ENCODE measurements around the gene FKBP14.

DNA sequence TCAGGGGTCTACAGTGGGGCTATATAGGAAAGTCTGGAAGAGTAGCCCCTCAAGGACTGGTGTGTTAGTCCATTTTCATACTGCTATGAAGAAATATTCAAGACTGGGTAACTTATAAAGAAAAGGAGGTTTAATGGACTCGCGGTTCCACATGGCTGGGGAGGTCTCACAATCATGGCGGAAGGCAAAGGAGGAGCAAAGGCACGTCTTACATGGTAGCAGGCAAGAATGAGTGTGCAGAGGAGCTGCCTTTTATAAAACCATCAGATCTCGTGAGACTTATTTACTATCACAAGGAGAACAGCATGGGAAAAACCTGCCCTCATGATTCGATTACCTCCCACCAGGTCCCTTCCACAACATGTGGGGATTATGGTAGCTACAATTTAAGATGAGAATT lies 3.0 kb downstream of the FKBP14 start:
- TF ChIP-seq, protein P1, sequence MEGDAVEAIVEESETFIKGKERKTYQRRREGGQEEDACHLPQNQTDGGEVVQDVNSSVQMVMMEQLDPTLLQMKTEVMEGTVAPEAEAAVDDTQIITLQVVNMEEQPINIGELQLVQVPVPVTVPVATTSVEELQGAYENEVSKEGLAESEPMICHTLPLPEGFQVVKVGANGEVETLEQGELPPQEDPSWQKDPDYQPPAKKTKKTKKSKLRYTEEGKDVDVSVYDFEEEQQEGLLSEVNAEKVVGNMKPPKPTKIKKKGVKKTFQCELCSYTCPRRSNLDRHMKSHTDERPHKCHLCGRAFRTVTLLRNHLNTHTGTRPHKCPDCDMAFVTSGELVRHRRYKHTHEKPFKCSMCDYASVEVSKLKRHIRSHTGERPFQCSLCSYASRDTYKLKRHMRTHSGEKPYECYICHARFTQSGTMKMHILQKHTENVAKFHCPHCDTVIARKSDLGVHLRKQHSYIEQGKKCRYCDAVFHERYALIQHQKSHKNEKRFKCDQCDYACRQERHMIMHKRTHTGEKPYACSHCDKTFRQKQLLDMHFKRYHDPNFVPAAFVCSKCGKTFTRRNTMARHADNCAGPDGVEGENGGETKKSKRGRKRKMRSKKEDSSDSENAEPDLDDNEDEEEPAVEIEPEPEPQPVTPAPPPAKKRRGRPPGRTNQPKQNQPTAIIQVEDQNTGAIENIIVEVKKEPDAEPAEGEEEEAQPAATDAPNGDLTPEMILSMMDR (IDR thresholded peaks at IDR 0.05), result no peak
- TF ChIP-seq, protein P2, sequence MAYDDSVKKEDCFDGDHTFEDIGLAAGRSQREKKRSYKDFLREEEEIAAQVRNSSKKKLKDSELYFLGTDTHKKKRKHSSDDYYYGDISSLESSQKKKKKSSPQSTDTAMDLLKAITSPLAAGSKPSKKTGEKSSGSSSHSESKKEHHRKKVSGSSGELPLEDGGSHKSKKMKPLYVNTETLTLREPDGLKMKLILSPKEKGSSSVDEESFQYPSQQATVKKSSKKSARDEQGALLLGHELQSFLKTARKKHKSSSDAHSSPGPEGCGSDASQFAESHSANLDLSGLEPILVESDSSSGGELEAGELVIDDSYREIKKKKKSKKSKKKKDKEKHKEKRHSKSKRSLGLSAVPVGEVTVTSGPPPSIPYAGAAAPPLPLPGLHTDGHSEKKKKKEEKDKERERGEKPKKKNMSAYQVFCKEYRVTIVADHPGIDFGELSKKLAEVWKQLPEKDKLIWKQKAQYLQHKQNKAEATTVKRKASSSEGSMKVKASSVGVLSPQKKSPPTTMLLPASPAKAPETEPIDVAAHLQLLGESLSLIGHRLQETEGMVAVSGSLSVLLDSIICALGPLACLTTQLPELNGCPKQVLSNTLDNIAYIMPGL (CRISPR knock-in tag; IDR thresholded peaks at IDR 0.05; ENCODE audit: borderline replicate concordance), result no peak
- TF ChIP-seq, protein P3, sequence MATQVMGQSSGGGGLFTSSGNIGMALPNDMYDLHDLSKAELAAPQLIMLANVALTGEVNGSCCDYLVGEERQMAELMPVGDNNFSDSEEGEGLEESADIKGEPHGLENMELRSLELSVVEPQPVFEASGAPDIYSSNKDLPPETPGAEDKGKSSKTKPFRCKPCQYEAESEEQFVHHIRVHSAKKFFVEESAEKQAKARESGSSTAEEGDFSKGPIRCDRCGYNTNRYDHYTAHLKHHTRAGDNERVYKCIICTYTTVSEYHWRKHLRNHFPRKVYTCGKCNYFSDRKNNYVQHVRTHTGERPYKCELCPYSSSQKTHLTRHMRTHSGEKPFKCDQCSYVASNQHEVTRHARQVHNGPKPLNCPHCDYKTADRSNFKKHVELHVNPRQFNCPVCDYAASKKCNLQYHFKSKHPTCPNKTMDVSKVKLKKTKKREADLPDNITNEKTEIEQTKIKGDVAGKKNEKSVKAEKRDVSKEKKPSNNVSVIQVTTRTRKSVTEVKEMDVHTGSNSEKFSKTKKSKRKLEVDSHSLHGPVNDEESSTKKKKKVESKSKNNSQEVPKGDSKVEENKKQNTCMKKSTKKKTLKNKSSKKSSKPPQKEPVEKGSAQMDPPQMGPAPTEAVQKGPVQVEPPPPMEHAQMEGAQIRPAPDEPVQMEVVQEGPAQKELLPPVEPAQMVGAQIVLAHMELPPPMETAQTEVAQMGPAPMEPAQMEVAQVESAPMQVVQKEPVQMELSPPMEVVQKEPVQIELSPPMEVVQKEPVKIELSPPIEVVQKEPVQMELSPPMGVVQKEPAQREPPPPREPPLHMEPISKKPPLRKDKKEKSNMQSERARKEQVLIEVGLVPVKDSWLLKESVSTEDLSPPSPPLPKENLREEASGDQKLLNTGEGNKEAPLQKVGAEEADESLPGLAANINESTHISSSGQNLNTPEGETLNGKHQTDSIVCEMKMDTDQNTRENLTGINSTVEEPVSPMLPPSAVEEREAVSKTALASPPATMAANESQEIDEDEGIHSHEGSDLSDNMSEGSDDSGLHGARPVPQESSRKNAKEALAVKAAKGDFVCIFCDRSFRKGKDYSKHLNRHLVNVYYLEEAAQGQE (IDR thresholded peaks at IDR 0.05), result no peak
- TF ChIP-seq, protein P4, sequence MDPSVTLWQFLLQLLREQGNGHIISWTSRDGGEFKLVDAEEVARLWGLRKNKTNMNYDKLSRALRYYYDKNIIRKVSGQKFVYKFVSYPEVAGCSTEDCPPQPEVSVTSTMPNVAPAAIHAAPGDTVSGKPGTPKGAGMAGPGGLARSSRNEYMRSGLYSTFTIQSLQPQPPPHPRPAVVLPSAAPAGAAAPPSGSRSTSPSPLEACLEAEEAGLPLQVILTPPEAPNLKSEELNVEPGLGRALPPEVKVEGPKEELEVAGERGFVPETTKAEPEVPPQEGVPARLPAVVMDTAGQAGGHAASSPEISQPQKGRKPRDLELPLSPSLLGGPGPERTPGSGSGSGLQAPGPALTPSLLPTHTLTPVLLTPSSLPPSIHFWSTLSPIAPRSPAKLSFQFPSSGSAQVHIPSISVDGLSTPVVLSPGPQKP (IDR thresholded peaks at IDR 0.05; ENCODE audit: low read depth, low read length), result no peak
- TF ChIP-seq, protein P5, sequence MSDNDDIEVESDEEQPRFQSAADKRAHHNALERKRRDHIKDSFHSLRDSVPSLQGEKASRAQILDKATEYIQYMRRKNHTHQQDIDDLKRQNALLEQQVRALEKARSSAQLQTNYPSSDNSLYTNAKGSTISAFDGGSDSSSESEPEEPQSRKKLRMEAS (IDR thresholded peaks at IDR 0.05), result no peak
- TF ChIP-seq TP53 (CRISPR knock-in tag; IDR thresholded peaks at IDR 0.05), result no peak
- no peak for TF ChIP-seq PHF8 (IDR thresholded peaks at IDR 0.05; ENCODE audit: borderline replicate concordance, low read depth)
- TF ChIP-seq, protein P6, sequence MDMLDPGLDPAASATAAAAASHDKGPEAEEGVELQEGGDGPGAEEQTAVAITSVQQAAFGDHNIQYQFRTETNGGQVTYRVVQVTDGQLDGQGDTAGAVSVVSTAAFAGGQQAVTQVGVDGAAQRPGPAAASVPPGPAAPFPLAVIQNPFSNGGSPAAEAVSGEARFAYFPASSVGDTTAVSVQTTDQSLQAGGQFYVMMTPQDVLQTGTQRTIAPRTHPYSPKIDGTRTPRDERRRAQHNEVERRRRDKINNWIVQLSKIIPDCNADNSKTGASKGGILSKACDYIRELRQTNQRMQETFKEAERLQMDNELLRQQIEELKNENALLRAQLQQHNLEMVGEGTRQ (IDR thresholded peaks at IDR 0.05), result no peak
- no peak for TF ChIP-seq EP300 (IDR thresholded peaks at IDR 0.05)
- TF ChIP-seq, protein P7, sequence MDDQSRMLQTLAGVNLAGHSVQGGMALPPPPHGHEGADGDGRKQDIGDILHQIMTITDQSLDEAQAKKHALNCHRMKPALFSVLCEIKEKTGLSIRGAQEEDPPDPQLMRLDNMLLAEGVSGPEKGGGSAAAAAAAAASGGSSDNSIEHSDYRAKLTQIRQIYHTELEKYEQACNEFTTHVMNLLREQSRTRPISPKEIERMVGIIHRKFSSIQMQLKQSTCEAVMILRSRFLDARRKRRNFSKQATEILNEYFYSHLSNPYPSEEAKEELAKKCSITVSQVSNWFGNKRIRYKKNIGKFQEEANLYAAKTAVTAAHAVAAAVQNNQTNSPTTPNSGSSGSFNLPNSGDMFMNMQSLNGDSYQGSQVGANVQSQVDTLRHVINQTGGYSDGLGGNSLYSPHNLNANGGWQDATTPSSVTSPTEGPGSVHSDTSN (IDR thresholded peaks at IDR 0.05), result no peak
- TF ChIP-seq CBX8 (IDR thresholded peaks at IDR 0.05), result no peak
- TF ChIP-seq RNF2 (IDR thresholded peaks at IDR 0.05; ENCODE audit: borderline replicate concordance, low read depth), result no peak
- TF ChIP-seq CEBPB (IDR thresholded peaks at IDR 0.05), result no peak

All from A549 (cell line).